ENCODE data around the gene DDN. TPM values are rescaled to one million over a fixed set of nuclear protein-coding genes. Genes with fewer than 3 reads are reported as not detected.
A peak's percentile ranks its signal among the peaks of the same experiment; 100 is the strongest.

Gene DDN
- polyA plus RNA-seq, 1 donor (not counting 4 experiments of a cell fraction or from before 2014, with no cell fraction given) = 0.10 TPM

GRCh38 chr12:48981757-48982157, 17.4 kb downstream of the DDN start:
- Histone ChIP-seq H3K79me2 (ENCODE audit: control insufficient read depth, insufficient read depth, low read length) (no peaks in the 10 kb centered on the region), H3K4me2 (ENCODE audit: control insufficient read depth, extremely low read depth, insufficient read depth, low read depth, low read length) (no peak overlapping the region), H3K36me3 (ENCODE audit: control insufficient read depth in 2 of 2, extremely low read depth in 1 of 2, insufficient read depth in 2 of 2, low read length in 2 of 2) (no peaks in the 10 kb centered on the region), H2AFZ (ENCODE audit: control insufficient read depth, low read length) (no peak overlapping the region), H3K4me1 (ENCODE audit: control insufficient read depth, extremely low read depth, insufficient read depth, low read length) (peaks cover 18% of the 10 kb centered on the region), H3K9me3 (ENCODE audit: control insufficient read depth, low read depth, low read length) (no peaks in the 10 kb centered on the region), H3K9ac (ENCODE audit: control insufficient read depth, extremely low read depth, insufficient read depth, low read length) (no peak overlapping the region), H4K20me1 (ENCODE audit: control insufficient read depth, extremely low read depth, insufficient read depth, low read length) (no peaks in the 10 kb centered on the region), H3K9me1 (ENCODE audit: control insufficient read depth, extremely low read depth, insufficient read depth, low read length) (no peaks in the 10 kb centered on the region), H3K27me3 (ENCODE audit: control insufficient read depth, extremely low read depth, insufficient read depth, low read length) (peaks cover 96% of the 10 kb centered on the region), H3K4me3 (ENCODE audit: control insufficient read depth in 2 of 3, extremely low read depth in 1 of 3, insufficient read depth in 2 of 3, low read depth in 1 of 3, low read length in 3 of 3) (no peak overlapping the region), H3K27ac (ENCODE audit: control insufficient read depth, insufficient read depth, low read length) (no peak overlapping the region)
- dilution Hi-C loops (cut with MboI; ENCODE audit: extremely low pct_ligation_motif_present, low sequenced_read_pairs) = no loop called here
- TF ChIP-seq EZH2 (IDR thresholded peaks at IDR 0.05; ENCODE audit: low read length) (no peak), CTCF (optimal IDR thresholded peaks at IDR 0.05 in 1 of 3, IDR thresholded peaks at IDR 0.05 in 1 of 3, conservative IDR thresholded peaks at IDR 0.05 in 1 of 3; ENCODE audit: extremely low read depth in 1 of 3, insufficient read depth in 2 of 3, low read length in 3 of 3) (no peak)
- no peak for DNase-seq (ENCODE audit: low read depth, low spot score)
- no peak for FAIRE-seq

- Histone ChIP-seq H4K20me1 (ENCODE audit: control insufficient read depth, extremely low read depth, insufficient read depth, low read length) (no peaks in the 10 kb centered on the region), H3K79me2 (ENCODE audit: control insufficient read depth, insufficient read depth, low read length) (no peaks in the 10 kb centered on the region), H3K36me3 (ENCODE audit: control insufficient read depth in 2 of 2, extremely low read depth in 1 of 2, insufficient read depth in 2 of 2, low read length in 2 of 2) (no peaks in the 10 kb centered on the region), H3K9me3 (ENCODE audit: control insufficient read depth, low read depth, low read length) (no peaks in the 10 kb centered on the region), H3K4me1 (ENCODE audit: control insufficient read depth, extremely low read depth, insufficient read depth, low read length) (peaks cover 18% of the 10 kb centered on the region), H3K27ac (ENCODE audit: control insufficient read depth, insufficient read depth, low read length) (no peak overlapping the region), H2AFZ (ENCODE audit: control insufficient read depth, low read length) (peak overlapping the region; percentile 13), H3K9ac (ENCODE audit: control insufficient read depth, extremely low read depth, insufficient read depth, low read length) (no peak overlapping the region), H3K27me3 (ENCODE audit: control insufficient read depth, extremely low read depth, insufficient read depth, low read length) (peaks cover 93% of the 10 kb centered on the region), H3K4me3 (ENCODE audit: control insufficient read depth in 2 of 3, extremely low read depth in 1 of 3, insufficient read depth in 2 of 3, low read depth in 1 of 3, low read length in 3 of 3) (peak overlapping the region in 2 of 3 experiments; percentile 6 to 57), H3K4me2 (ENCODE audit: control insufficient read depth, extremely low read depth, insufficient read depth, low read depth, low read length) (peak overlapping the region; percentile 78), H3K9me1 (ENCODE audit: control insufficient read depth, extremely low read depth, insufficient read depth, low read length) (no peaks in the 10 kb centered on the region)
- FAIRE-seq (no peak), DNase-seq (ENCODE audit: low read depth, low spot score) (no peak)
- dilution Hi-C loops (cut with MboI; ENCODE audit: extremely low pct_ligation_motif_present, low sequenced_read_pairs) = no loop called here
- TF ChIP-seq CTCF (optimal IDR thresholded peaks at IDR 0.05 in 1 of 3, IDR thresholded peaks at IDR 0.05 in 1 of 3, conservative IDR thresholded peaks at IDR 0.05 in 1 of 3; ENCODE audit: extremely low read depth in 1 of 3, insufficient read depth in 2 of 3, low read length in 3 of 3) (no peak), EZH2 (IDR thresholded peaks at IDR 0.05; ENCODE audit: low read length) (peak; percentile 72)
Measured at GRCh38 chr12:48980953-48981756, 18.0 kb downstream of the DDN start.

All from keratinocyte (primary cell).